MM.1S (cell line): ENCODE data around the gene CHTF18.

Experiments
- CTCF ChIP-seq: fragments of 300-600 bp; sonication (generic); IDR thresholded peaks from 2 replicates; pipeline ENCODE4 v1.5.1; 2016; ENCODE audit warnings: antibody characterized with exemption, low read length, mixed read lengths
- EZH2phosphoT487 ChIP-seq: fragments of 300-600 bp; sonication (generic); IDR thresholded peaks from 2 replicates; pipeline ENCODE4 v1.6.1; 2018; ENCODE audit warnings: antibody characterized with exemption, low read length

DNA sequence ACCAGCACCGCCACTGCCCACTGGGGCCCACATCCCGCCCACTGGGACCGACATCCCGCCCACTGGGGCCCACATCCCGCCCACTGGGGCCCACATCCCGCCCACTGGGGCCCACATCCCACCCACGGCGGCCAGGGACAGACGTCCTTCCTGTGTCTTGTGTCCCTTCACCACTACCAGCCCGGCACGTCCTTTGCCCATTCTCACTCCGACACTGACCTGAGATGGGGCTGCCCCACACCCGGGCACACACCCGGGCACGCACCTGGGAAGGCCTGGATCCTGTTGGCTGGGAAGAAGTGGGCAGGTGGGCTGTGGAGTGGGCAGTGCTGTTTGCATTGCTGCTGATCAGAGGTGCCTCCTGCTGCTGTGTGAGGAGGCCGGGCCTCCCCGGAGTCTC, 40.5 kb downstream of the CHTF18 start:
- no peak for TF ChIP-seq CTCF
- TF ChIP-seq EZH2phosphoT487: no peak
